ENCODE results near the gene UMAD1. TPM values are rescaled to one million over a fixed set of nuclear protein-coding genes. Genes with fewer than 3 reads are reported as not detected.
A peak's percentile ranks its signal among the peaks of the same experiment; 100 is the strongest.

UMAD1 gene
- total RNA-seq, 2 donors from 2014 or later: 19.5 to 31.4 TPM

GRCh38 chr7:7693881-7694280 is 53.3 kb downstream of the UMAD1 start:
- DNase-seq (ENCODE audit: low spot score): no peak
- intact Hi-C loops (cut with DNase I): no loop called here
- Histone ChIP-seq H3K4me1 (replicated peaks) (no peaks in the 10 kb centered on the region), H3K4me3 (no peak overlapping the region), H3K36me3 (no peaks in the 10 kb centered on the region), H3K9me3 (no peaks in the 10 kb centered on the region), H3K27me3 (replicated peaks; ENCODE audit: insufficient read depth) (no peaks in the 10 kb centered on the region), H3K27ac (no peak overlapping the region)
- TF ChIP-seq CTCF (IDR thresholded peaks at IDR 0.05) (no peak), POLR2AphosphoS5 (IDR thresholded peaks at IDR 0.05) (no peak), POLR2A (IDR thresholded peaks at IDR 0.05) (no peak)

- Histone ChIP-seq H3K27me3 (replicated peaks; ENCODE audit: insufficient read depth) (no peaks in the 10 kb centered on the region), H3K9me3 (no peaks in the 10 kb centered on the region), H3K4me1 (replicated peaks) (no peaks in the 10 kb centered on the region), H3K27ac (no peak overlapping the region), H3K36me3 (no peaks in the 10 kb centered on the region), H3K4me3 (no peak overlapping the region)
- TF ChIP-seq POLR2AphosphoS5 (IDR thresholded peaks at IDR 0.05) (no peak), CTCF (IDR thresholded peaks at IDR 0.05) (no peak), POLR2A (IDR thresholded peaks at IDR 0.05) (no peak)
- intact Hi-C loops (cut with DNase I): no loop called here
- WGBS: 93% methylated on average over 3 of the region's 3 CpGs
- DNase-seq (ENCODE audit: low spot score): no peak
Measured at GRCh38 chr7:7694542-7694941, 54.0 kb downstream of the UMAD1 start.

- Histone ChIP-seq H3K9me3 (no peaks in the 10 kb centered on the region), H3K4me3 (no peak overlapping the region), H3K4me1 (replicated peaks) (no peaks in the 10 kb centered on the region), H3K36me3 (no peaks in the 10 kb centered on the region), H3K27me3 (replicated peaks; ENCODE audit: insufficient read depth) (no peaks in the 10 kb centered on the region), H3K27ac (peak overlapping the region in 1 of 2 donors; percentile 7)
- DNase-seq (ENCODE audit: low spot score): no peak
- intact Hi-C loops (cut with DNase I): no loop called here
- 18% methylated on average over 5 of the region's 5 CpGs for WGBS
- TF ChIP-seq POLR2A (IDR thresholded peaks at IDR 0.05) (no peak), CTCF (IDR thresholded peaks at IDR 0.05) (no peak), POLR2AphosphoS5 (IDR thresholded peaks at IDR 0.05) (no peak)
Measured at GRCh38 chr7:7695111-7695817, 54.7 kb downstream of the UMAD1 start.

- Histone ChIP-seq H3K27me3 (replicated peaks; ENCODE audit: insufficient read depth) (no peaks in the 10 kb centered on the region), H3K4me3 (no peak overlapping the region), H3K27ac (peak overlapping the region; percentile 32 to 50), H3K9me3 (no peaks in the 10 kb centered on the region), H3K4me1 (replicated peaks) (no peaks in the 10 kb centered on the region), H3K36me3 (no peaks in the 10 kb centered on the region)
- TF ChIP-seq POLR2AphosphoS5 (IDR thresholded peaks at IDR 0.05): peak; percentile 66
- TF ChIP-seq CTCF (IDR thresholded peaks at IDR 0.05): no peak
- WGBS: 39% methylated on average over 3 of the region's 3 CpGs
- intact Hi-C loops (cut with DNase I): no loop called here
- DNase-seq (ENCODE audit: low spot score): peak; percentile 35
Measured at GRCh38 chr7:7696458-7697119, 56.0 kb downstream of the UMAD1 start.

GRCh38 chr7:7698930-7699329 is 58.4 kb downstream of the UMAD1 start:
- WGBS: 83% methylated on average over 2 of the region's 2 CpGs
- DNase-seq (ENCODE audit: low spot score): no peak
- intact Hi-C loops (cut with DNase I): no loop called here
- H3K36me3 ChIP-seq: no peaks in the 10 kb centered on the region
- H3K27ac ChIP-seq: no peak overlapping the region
- no peaks in the 10 kb centered on the region for H3K4me1 ChIP-seq (replicated peaks)
- H3K9me3 ChIP-seq: no peaks in the 10 kb centered on the region
- H3K4me3 ChIP-seq: no peak overlapping the region
- TF ChIP-seq POLR2AphosphoS5 (IDR thresholded peaks at IDR 0.05): no peak
- no peak for TF ChIP-seq CTCF (IDR thresholded peaks at IDR 0.05)
- TF ChIP-seq POLR2A (IDR thresholded peaks at IDR 0.05): no peak
- no peaks in the 10 kb centered on the region for H3K27me3 ChIP-seq (replicated peaks; ENCODE audit: insufficient read depth)
